K562 (cell line): Measurements from ENCODE around the gene TRIP12. TPM values are rescaled to one million over a fixed set of nuclear protein-coding genes. Genes with fewer than 3 reads are reported as not detected.

Experiments used
- EHMT2 ChIP-seq: fragments of 450-650 bp; IDR thresholded peaks from 2 replicates; pipeline ENCODE4 v1.6.1; 2018; ENCODE audit warnings: antibody characterized with exemption
- FOSL1 ChIP-seq: fragments of 200-800 bp; sonication (Bioruptor generic); conservative IDR thresholded peaks from 2 replicates; pipeline ENCODE4 v1.6.1; 2016; ENCODE audit warnings: missing genetic modification characterization, missing compliant biosample characterization
- IFI16 ChIP-seq: fragments of 250-450 bp; sonication (Bioruptor Pico); IDR thresholded peaks from 2 replicates; pipeline ENCODE4 v2.1.2; 2022; ENCODE audit warnings: mild to moderate bottlenecking, inconsistent platforms
- MEIS2 ChIP-seq: fragments of 450-650 bp; IDR thresholded peaks from 2 replicates; pipeline ENCODE4 v1.6.1; 2014; ENCODE audit warnings: mild to moderate bottlenecking; ENCODE audit not compliant: partially characterized antibody
- PBX2 ChIP-seq, 2 experiments: IDR thresholded peaks in 1 of 2; conservative IDR thresholded peaks in 1 of 2; 2 replicates each; pipeline ENCODE4 v1.6.1; 2016; ENCODE audit warnings: low read depth in 2 of 2, mild to moderate bottlenecking in 1 of 2, missing compliant biosample characterization in 1 of 2, missing genetic modification characterization in 1 of 2, moderate library complexity in 1 of 2
- PML ChIP-seq: IDR thresholded peaks from 2 replicates; pipeline ENCODE4 v1.6.1; 2012; ENCODE audit warnings: low read length, inconsistent platforms
- SPI1 ChIP-seq: IDR thresholded peaks from 2 replicates; pipeline ENCODE4 v1.6.1; 2011; ENCODE audit warnings: low read depth, low read length, control low read depth, borderline replicate concordance
- TAL1 ChIP-seq: fragments of 450-650 bp; IDR thresholded peaks from 2 replicates; pipeline ENCODE4 v1.6.1; 2016; ENCODE audit warnings: mild to moderate bottlenecking
- TEAD4 ChIP-seq, 2 experiments: sonication (generic) in 1 of 2; formaldehyde crosslinking in 1 of 2; IDR thresholded peaks; 2 replicates each; pipeline versions ENCODE4 v1.6.1 to v1.8.0; 2012 to 2022; ENCODE audit warnings: borderline replicate concordance in 1 of 2, inconsistent platforms in 1 of 2, low read length in 1 of 2, mild to moderate bottlenecking in 1 of 2, missing genetic modification reagents in 1 of 2
- ZNF140 ChIP-seq: fragments of 250-450 bp; sonication (Bioruptor Pico); IDR thresholded peaks from 2 replicates; pipeline ENCODE4 v1.8.0; 2021; ENCODE audit warnings: moderate library complexity, mild to moderate bottlenecking, inconsistent platforms
- ZNF507 ChIP-seq: conservative IDR thresholded peaks from 2 replicates; pipeline ENCODE4 v1.6.1; 2017; ENCODE audit warnings: missing genetic modification characterization, missing compliant biosample characterization
- ZNF551 ChIP-seq: fragments of 250-450 bp; sonication (Bioruptor Pico); IDR thresholded peaks from 2 replicates; pipeline ENCODE4 v1.5.0; 2021; ENCODE audit warnings: mild to moderate bottlenecking, moderate library complexity
- ZNF592 ChIP-seq: fragments of 450-650 bp; IDR thresholded peaks from 2 replicates; pipeline ENCODE4 v1.6.1; 2017; ENCODE audit warnings: antibody characterized with exemption, mild to moderate bottlenecking
- ZNF766 ChIP-seq: fragments of 200-800 bp; sonication (Bioruptor generic); conservative IDR thresholded peaks from 2 replicates; pipeline ENCODE4 v1.6.1; 2016; ENCODE audit warnings: missing genetic modification characterization, missing compliant biosample characterization
- ZNF778 ChIP-seq: fragments of 450-650 bp; formaldehyde crosslinking; IDR thresholded peaks from 2 replicates; pipeline ENCODE4 v1.4.0; 2020; ENCODE audit warnings: mild to moderate bottlenecking, moderate library complexity
- polyA plus RNA-seq, 8 experiments: library from polyadenylated mRNA; depleted of rRNA in 4 of 8; stranded (reverse) in 5 of 8; unstranded in 3 of 8; fragments of >200 nt; fragmentation: Nextera tagmentation in 2 of 8; fragmentation: Illumina TruSeq in 1 of 8; extraction: Ambion mirVana in 2 of 8; extraction: Trizol in 1 of 8; gene quantifications; 2 replicates each; pipeline versions ENCODE4 v1.2.1 to v1.2.3, GENCODE V29; 2011 to 2014; ENCODE audit warnings: inconsistent platforms in 1 of 8, missing spikeins in 1 of 8
- total RNA-seq, 7 experiments: library from RNA; depleted of rRNA in 6 of 7; stranded (reverse); fragments of >200 nt in 6 of 7; fragmentation: Illumina TruSeq in 2 of 7; extraction: Trizol in 2 of 7; gene quantifications; 2 replicates each; pipeline versions ENCODE4 v1.2.1 to v1.2.3, GENCODE V29; 2011 to 2021; ENCODE audit warnings: low replicate concordance in 1 of 7
- TF ChIP-seq, protein P1 (sequence below): fragments of 250-450 bp; sonication (Bioruptor Pico); IDR thresholded peaks from 2 replicates; pipeline ENCODE4 v1.6.1; 2021; ENCODE audit warnings: mild to moderate bottlenecking

The TRIP12 gene
- total and polyA plus RNA-seq, 9 of the 15 experiments (the other 6 are each of a cell fraction or from before 2014, with no cell fraction given) = 15.2 to 131 (median 80.1) TPM

- TF ChIP-seq ZNF551 = no peak
- no peak for TF ChIP-seq EHMT2
- no peak for TF ChIP-seq ZNF140 (CRISPR knock-in tag)
- peak; percentile 36; the same call in 1 of the 2 replicates for TF ChIP-seq ZNF766 (CRISPR knock-in tag)
- TF ChIP-seq, protein P1, sequence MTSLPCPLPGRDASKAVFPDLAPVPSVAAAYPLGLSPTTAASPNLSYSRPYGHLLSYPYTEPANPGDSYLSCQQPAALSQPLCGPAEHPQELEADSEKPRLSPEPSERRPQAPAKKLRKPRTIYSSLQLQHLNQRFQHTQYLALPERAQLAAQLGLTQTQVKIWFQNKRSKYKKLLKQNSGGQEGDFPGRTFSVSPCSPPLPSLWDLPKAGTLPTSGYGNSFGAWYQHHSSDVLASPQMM (CRISPR knock-in tag) = no peak
- TF ChIP-seq PBX2 (CRISPR knock-in tag; IDR thresholded peaks at IDR 0.05; ENCODE audit: low read depth) = no peak
- TF ChIP-seq PBX2 (tag; conservative IDR thresholded peaks at IDR 0.05; ENCODE audit: low read depth) = 0 out of 2 replicates have a peak, but pooled peaks have one; percentile 8
- peak; percentile 82 for TF ChIP-seq TAL1
- TF ChIP-seq FOSL1 = 0 out of 2 replicates have a peak, but pooled peaks have one; percentile 14
- peak; percentile 27; the same call in 1 of the 2 replicates for TF ChIP-seq PML
- no peak for TF ChIP-seq ZNF592
- TF ChIP-seq TEAD4 (IDR thresholded peaks at IDR 0.05; ENCODE audit: low read length) = peak; percentile 84
- TF ChIP-seq TEAD4 (CRISPR knock-in tag; IDR thresholded peaks at IDR 0.05; ENCODE audit: borderline replicate concordance) = no peak
- no peak for TF ChIP-seq ZNF507 (tag)
- peak; percentile 33 for TF ChIP-seq MEIS2
- TF ChIP-seq IFI16 (CRISPR knock-in tag) = no peak
- no peak for TF ChIP-seq ZNF778 (CRISPR knock-in tag)
- TF ChIP-seq SPI1 = peak; percentile 69; the same call in 1 of the 2 replicates
Observed at GRCh38 chr2:229740279-229740678, 181.5 kb downstream of the TRIP12 start (continued).
